ENCODE measurements around the gene FILIP1. TPM values are rescaled to one million over a fixed set of nuclear protein-coding genes. Genes with fewer than 3 reads are reported as not detected.

FILIP1 gene
- polyA plus RNA-seq, 1 of the 3 experiments (the other 2 are of a cell fraction): 0.03 TPM

GRCh38 chr6:75438442-75439116 lies 55.0 kb downstream of the FILIP1 start:
- TF ChIP-seq TAF1 (IDR thresholded peaks at IDR 0.05; ENCODE audit: borderline replicate concordance, low read depth, low read length) (no peak), MEF2A (IDR thresholded peaks at IDR 0.05; ENCODE audit: borderline replicate concordance, low read depth) (no peak), TCF12 (IDR thresholded peaks at IDR 0.05) (no peak), FOSL2 (IDR thresholded peaks at IDR 0.05; ENCODE audit: borderline replicate concordance, low read depth) (no peak), SIN3A (IDR thresholded peaks at IDR 0.05; ENCODE audit: borderline replicate concordance, low read depth, low read length) (no peak), TEAD4 (IDR thresholded peaks at IDR 0.05; ENCODE audit: borderline replicate concordance, insufficient read depth) (no peak), POLR2AphosphoS5 (IDR thresholded peaks at IDR 0.05; ENCODE audit: low read depth, low read length) (no peak), FOXM1 (IDR thresholded peaks at IDR 0.05; ENCODE audit: low read depth) (no peak), USF1 (IDR thresholded peaks at IDR 0.05; ENCODE audit: borderline replicate concordance, low read depth) (no peak)
- no peaks in the 10 kb centered on the region for H3K9me2 ChIP-seq
- H3K27ac ChIP-seq (ENCODE audit: low read depth in 2 of 2, low read length in 1 of 2): no peak overlapping the region
- H3K4me2 ChIP-seq: no peak overlapping the region
- no peak overlapping the region for H3K4me3 ChIP-seq (ENCODE audit: low read depth in 2 of 2, low read length in 1 of 2)
- ChIA-PET CTCF (interaction anchor here (0.9 kb wide), 1 partner anchor 22 kb away, joined by 3 read pairs; no protein-coding TSS in a partner anchor), POLR2A (no interaction called here)
- H3F3A ChIP-seq (replicated peaks; ENCODE audit: insufficient read depth): no peaks in the 10 kb centered on the region
- no peaks in the 10 kb centered on the region for H4K20me1 ChIP-seq (ENCODE audit: insufficient read depth)
- H3K79me2 ChIP-seq (ENCODE audit: insufficient read depth): no peaks in the 10 kb centered on the region
- H3K9ac ChIP-seq: no peak overlapping the region
- H3K36me3 ChIP-seq (replicated peaks in 1 of 2; ENCODE audit: control insufficient read depth in 1 of 2, insufficient read depth in 2 of 2, low read length in 1 of 2): no peaks in the 10 kb centered on the region
- no peak for DNase-seq
- H3K4me1 ChIP-seq (ENCODE audit: control insufficient read depth in 1 of 2, insufficient read depth in 2 of 2, low read depth in 1 of 2, low read length in 1 of 2): no peaks in the 10 kb centered on the region; a peak in 2 of 4 replicates
- no peaks in the 10 kb centered on the region for H3K9me3 ChIP-seq
- H3K27me3 ChIP-seq (ENCODE audit: insufficient read depth): no peaks in the 10 kb centered on the region
- 89% methylated on average over 2 of the region's 2 CpGs for WGBS (ENCODE audit: low lambda C conversion rate)
- no peak overlapping the region for H2AFZ ChIP-seq (ENCODE audit: low read depth)

- Histone ChIP-seq H3K4me2 (no peak overlapping the region), H4K20me1 (ENCODE audit: insufficient read depth) (no peaks in the 10 kb centered on the region), H3K9ac (no peak overlapping the region), H3K79me2 (ENCODE audit: insufficient read depth) (no peaks in the 10 kb centered on the region), H2AFZ (ENCODE audit: low read depth) (no peak overlapping the region), H3K36me3 (replicated peaks in 1 of 2; ENCODE audit: control insufficient read depth in 1 of 2, insufficient read depth in 2 of 2, low read length in 1 of 2) (no peaks in the 10 kb centered on the region), H3K27ac (ENCODE audit: low read depth in 2 of 2, low read length in 1 of 2) (no peak overlapping the region), H3K4me1 (ENCODE audit: control insufficient read depth in 1 of 2, insufficient read depth in 2 of 2, low read depth in 1 of 2, low read length in 1 of 2) (no peaks in the 10 kb centered on the region; a peak in 2 of 4 replicates), H3F3A (replicated peaks; ENCODE audit: insufficient read depth) (no peaks in the 10 kb centered on the region), H3K9me3 (no peaks in the 10 kb centered on the region), H3K9me2 (no peaks in the 10 kb centered on the region), H3K27me3 (ENCODE audit: insufficient read depth) (no peaks in the 10 kb centered on the region), H3K4me3 (ENCODE audit: low read depth in 2 of 2, low read length in 1 of 2) (no peak overlapping the region)
- POLR2A ChIA-PET: no interaction called here
- TF ChIP-seq SIN3A (IDR thresholded peaks at IDR 0.05; ENCODE audit: borderline replicate concordance, low read depth, low read length): no peak
- TF ChIP-seq FOXJ3 (CRISPR knock-in tag; IDR thresholded peaks at IDR 0.05): no peak
- no peak for TF ChIP-seq IRF3 (IDR thresholded peaks at IDR 0.05; ENCODE audit: low read depth, low read length)
- TF ChIP-seq CTCF (IDR thresholded peaks at IDR 0.05): no peak
- no peak for TF ChIP-seq GABPA (IDR thresholded peaks at IDR 0.05; ENCODE audit: low read depth)
- no peak for TF ChIP-seq REST (IDR thresholded peaks at IDR 0.05; ENCODE audit: low read depth, low read length)
- no peak for TF ChIP-seq ELF1 (IDR thresholded peaks at IDR 0.05)
- TF ChIP-seq PBX3 (IDR thresholded peaks at IDR 0.05): no peak
- 90% methylated on average over 1 of the region's 1 CpG for WGBS (ENCODE audit: low lambda C conversion rate)
- DNase-seq: no peak
- CTCF ChIA-PET: no interaction called here
These were observed 55.6 kb downstream of the FILIP1 start for GRCh38 chr6:75438013-75438431.
